K562 (cell line): ENCODE measurements around the gene CPB1. TPM values are rescaled to one million over a fixed set of nuclear protein-coding genes. Genes with fewer than 3 reads are reported as not detected.

Experiments used
- ATAC-seq: fragments of 200-7000 bp; cut with Tn5 transposase; 3 replicates; pipeline ENCODE4 v1.9.1; 2020; ENCODE audit warnings: moderate library complexity
- BruUV-seq: library from RNA; stranded (reverse); fragments of 400-500 nt; replicated peaks from 2 replicates; lab custom pipeline; 2021; lab: Mats Ljungman, UMichigan
- CTCF ChIA-PET: fragments of 300-600 bp; formaldehyde crosslinking; extraction: SDS; loops from one replicate; lab custom pipeline; 2021; ENCODE audit warnings: low intra/inter-chr PET ratio; lab: Yijun Ruan, JAX
- POLR2A ChIA-PET: fragments of 300-600, 350-650 bp; sonication (Branson Sonifier 250); formaldehyde crosslinking; extraction: SDS; loops from one replicate; lab custom pipeline; 2021; ENCODE audit warnings: antibody characterized with exemption, inconsistent platforms; lab: Yijun Ruan, JAX
- DNase-seq, 4 experiments: peaks; one replicate each; pipeline versions ENCODE4 v3.0.0 to v3.0.0-alpha.2; 2011 to 2018; ENCODE audit warnings: low spot score in 3 of 4, mixed read lengths in 3 of 4; ENCODE audit errors: extremely low read depth in 1 of 4
- FAIRE-seq: peaks from 2 replicates; lab custom pipeline; 2011; peaks lifted over from hg19 to GRCh38; lab: Jason Lieb, UNC
- H2AFZ ChIP-seq: 2 replicates; pipeline ENCODE4 v1.6.0; 2011; ENCODE audit warnings: low read depth, low read length, control low read depth, inconsistent platforms
- H3K27ac ChIP-seq: fragments of 200-600 bp; 3 replicates; pipeline ENCODE4 v1.8.0; 2011; ENCODE audit warnings: low read depth, mild to moderate bottlenecking, control low read depth, inconsistent platforms, low read length, moderate library complexity, mixed read lengths; ENCODE audit errors: extremely low read depth
- H3K27me3 ChIP-seq, 2 experiments: fragments of 300-600 bp in 1 of 2; 2 replicates in 1 of 2; 3 replicates in 1 of 2; pipeline versions ENCODE4 v1.6.0 to v1.8.0; 2011; ENCODE audit warnings: inconsistent platforms in 2 of 2, low read length in 2 of 2, mild to moderate bottlenecking in 1 of 2, mixed read lengths in 1 of 2, moderate library complexity in 1 of 2; ENCODE audit not compliant: control insufficient read depth in 2 of 2, insufficient read depth in 2 of 2
- H3K36me3 ChIP-seq: fragments of 300-600 bp; 3 replicates; pipeline ENCODE4 v1.8.0; 2011; ENCODE audit warnings: mild to moderate bottlenecking, low read length, inconsistent platforms; ENCODE audit not compliant: control insufficient read depth, insufficient read depth
- H3K4me1 ChIP-seq, 2 experiments: fragments of 200-600 bp in 1 of 2; replicated peaks in 1 of 2; 2 replicates in 1 of 2; 3 replicates in 1 of 2; pipeline versions ENCODE4 v1.5.1 to v1.8.0; 2011; ENCODE audit warnings: inconsistent platforms in 2 of 2, low read length in 2 of 2, mild to moderate bottlenecking in 1 of 2, mixed read lengths in 1 of 2, moderate library complexity in 1 of 2; ENCODE audit not compliant: control insufficient read depth in 2 of 2, insufficient read depth in 2 of 2
- H3K4me2 ChIP-seq: 2 replicates; pipeline ENCODE4 v1.6.1; 2011; ENCODE audit warnings: low read length, control low read depth, inconsistent platforms, mixed read lengths; ENCODE audit not compliant: insufficient read depth
- H3K4me3 ChIP-seq: fragments of 200-600 bp; sonication (generic), shearing (Covaris generic); 2 replicates; pipeline ENCODE4 v1.5.1; 2016; ENCODE audit warnings: control low read depth, inconsistent platforms
- H3K79me2 ChIP-seq: fragments of 200-600 bp; 3 replicates; pipeline ENCODE4 v1.8.0; 2011; ENCODE audit warnings: low read length, inconsistent platforms; ENCODE audit not compliant: control insufficient read depth, insufficient read depth
- H3K9ac ChIP-seq, 2 experiments: 2 replicates each; pipeline versions ENCODE4 v1.6.0 to v1.6.1; 2011; ENCODE audit warnings: low read depth in 2 of 2, low read length in 2 of 2, control low read depth in 1 of 2, inconsistent platforms in 1 of 2, mild to moderate bottlenecking in 1 of 2, mixed read lengths in 1 of 2; ENCODE audit not compliant: insufficient read depth in 1 of 2
- H3K9me1 ChIP-seq: one replicate; pipeline ENCODE4 v1.6.0; 2011; ENCODE audit warnings: inconsistent platforms, mild to moderate bottlenecking, low read length, moderate library complexity; ENCODE audit not compliant: control insufficient read depth, insufficient read depth
- H3K9me3 ChIP-seq: replicated peaks from 2 replicates; pipeline ENCODE4 v1.5.1; 2011; ENCODE audit warnings: low read depth, low read length, inconsistent platforms; ENCODE audit not compliant: control insufficient read depth, insufficient read depth
- H4K20me1 ChIP-seq: replicated peaks from 2 replicates; pipeline ENCODE4 v1.6.1; 2011; ENCODE audit warnings: low read length, inconsistent platforms, mixed read lengths; ENCODE audit not compliant: control insufficient read depth, insufficient read depth
- CHD7 ChIP-seq: fragments of 200-600 bp; sonication (generic); IDR thresholded peaks from one replicate; pipeline ENCODE4 v1.6.1; 2012; ENCODE audit warnings: mild to moderate bottlenecking, low read depth, low read length, inconsistent platforms
- DIDO1 ChIP-seq: fragments of 450-650 bp; IDR thresholded peaks from 2 replicates; pipeline ENCODE4 v1.6.1; 2016; ENCODE audit warnings: low read depth, missing biosample characterization, missing genetic modification characterization
- GTF2B ChIP-seq: IDR thresholded peaks from 2 replicates; pipeline ENCODE4 v1.6.1; 2011; ENCODE audit not compliant: insufficient read length; ENCODE audit errors: extremely low read depth
- MCM5 ChIP-seq: fragments of 450-650 bp; IDR thresholded peaks from 2 replicates; pipeline ENCODE4 v1.6.1; 2016; ENCODE audit warnings: low read depth
- PRPF4 ChIP-seq: fragments of 200-400 bp; formaldehyde crosslinking; IDR thresholded peaks from one replicate; pipeline ENCODE4 v1.6.1; 2017; ENCODE audit warnings: low read length, low read depth, mild to moderate bottlenecking; ENCODE audit not compliant: insufficient read depth, poor library complexity, severe bottlenecking
- RBFOX2 ChIP-seq: fragments of 200-400 bp; formaldehyde crosslinking; IDR thresholded peaks from 2 replicates; pipeline ENCODE4 v1.6.1; 2017; ENCODE audit warnings: low read depth, mild to moderate bottlenecking, low read length, moderate library complexity
- SNRNP70 ChIP-seq: fragments of 200-400 bp; formaldehyde crosslinking; optimal IDR thresholded peaks from 2 replicates; pipeline ENCODE3; 2017; ENCODE audit warnings: low read depth, low read length
- ZNF395 ChIP-seq: fragments of 200-800 bp; sonication (Bioruptor generic); IDR thresholded peaks from 2 replicates; pipeline ENCODE4 v1.6.1; 2017; ENCODE audit warnings: missing genetic modification characterization, missing compliant biosample characterization
- in situ Hi-C: fragments of 300-500 bp; cut with MboI; formaldehyde crosslinking; loops from 4 replicates; pipeline ENCODE4 v1.15.0; 2018; ENCODE audit warnings: inconsistent platforms, mixed read lengths
- intact Hi-C: fragments of 100-400 bp; cut with micrococcal nuclease; formaldehyde crosslinking; loops from 2 replicates; pipeline ENCODE4 v1.14.2; 2022
- polyA plus RNA-seq, 8 experiments: library from polyadenylated mRNA; depleted of rRNA in 4 of 8; stranded (reverse) in 5 of 8; unstranded in 3 of 8; fragments of >200 nt; fragmentation: Nextera tagmentation in 2 of 8; fragmentation: Illumina TruSeq in 1 of 8; extraction: Ambion mirVana in 2 of 8; extraction: Trizol in 1 of 8; gene quantifications; 2 replicates each; pipeline versions ENCODE4 v1.2.1 to v1.2.3, GENCODE V29; 2011 to 2014; ENCODE audit warnings: inconsistent platforms in 1 of 8, missing spikeins in 1 of 8
- total RNA-seq, 7 experiments: library from RNA; depleted of rRNA in 6 of 7; stranded (reverse); fragments of >200 nt in 6 of 7; fragmentation: Illumina TruSeq in 2 of 7; extraction: Trizol in 2 of 7; gene quantifications; 2 replicates each; pipeline versions ENCODE4 v1.2.1 to v1.2.3, GENCODE V29; 2011 to 2021; ENCODE audit warnings: low replicate concordance in 1 of 7

CPB1 gene
- total and polyA plus RNA-seq, 9 of the 15 experiments (the other 6 are each of a cell fraction or from before 2014, with no cell fraction given): 3.7 TPM; not detected in 8

GRCh38 chr3:148878095-148878494 lies 50.5 kb downstream of the CPB1 start:
- Histone ChIP-seq H3K4me1 (no peaks in the 10 kb centered on the region), H3K9ac (no peak overlapping the region), H3K4me3 (no peak overlapping the region), H2AFZ (no peak overlapping the region), H3K27ac (no peak overlapping the region), H3K79me2 (no peaks in the 10 kb centered on the region), H4K20me1 (no peaks in the 10 kb centered on the region), H3K36me3 (no peaks in the 10 kb centered on the region), H3K4me2 (no peak overlapping the region), H3K9me3 (no peaks in the 10 kb centered on the region), H3K9me1 (no peaks in the 10 kb centered on the region), H3K27me3 (no peaks in the 10 kb centered on the region)
- no TSS peak for BruUV-seq
- ChIA-PET CTCF (no interaction called here), POLR2A (no interaction called here)
- FAIRE-seq (no peak), DNase-seq (no peak), ATAC-seq (no peak)
- intact Hi-C loops: no loop called here
- in situ Hi-C loops: no loop called here
- TF ChIP-seq GTF2B (no peak), MCM5 (no peak), SNRNP70 (no peak), DIDO1 (no peak), CHD7 (no peak), ZNF395 (no peak), PRPF4 (no peak), RBFOX2 (no peak)
